Activated CD8-positive, alpha-beta T cell treated with anti-CD3 and anti-CD28 coated beads for 36 hours (primary cell): ENCODE measurements around the gene NUDCD3. TPM values are rescaled to one million over a fixed set of nuclear protein-coding genes. Genes with fewer than 3 reads are reported as not detected.

Experiments used
- ATAC-seq: fragments of 200-7000 bp; cut with Tn5 transposase; one replicate; pipeline ENCODE4 v1.10.0; 2021; ENCODE audit warnings: mild to moderate bottlenecking, moderate library complexity
- CTCF ChIA-PET: fragments of 350-600 bp; sonication (Branson Sonifier 250); formaldehyde crosslinking; loops from one replicate; lab custom pipeline; 2021; ENCODE audit warnings: antibody characterized with exemption; lab: Charles Lee
- POLR2A ChIA-PET: fragments of 350-600 bp; sonication (Branson Sonifier 250); formaldehyde crosslinking; loops from one replicate; lab custom pipeline; 2021; ENCODE audit warnings: antibody characterized with exemption; lab: Charles Lee
- DNase-seq: peaks from one replicate; pipeline ENCODE4 v3.0.0-alpha.2; 2020
- H3K27ac Mint-ChIP-seq: one replicate; pipeline ENCODE4 v1.8.0; 2021; ENCODE audit warnings: mild to moderate bottlenecking, mixed read lengths
- H3K27me3 Mint-ChIP-seq: one replicate; pipeline ENCODE4 v1.8.0; 2021; ENCODE audit warnings: mixed read lengths
- H3K36me3 Mint-ChIP-seq: one replicate; pipeline ENCODE4 v1.8.0; 2021; ENCODE audit warnings: low read depth, mixed read lengths
- H3K4me1 Mint-ChIP-seq: one replicate; pipeline ENCODE4 v1.8.0; 2021; ENCODE audit warnings: low read depth, mixed read lengths
- H3K4me3 Mint-ChIP-seq: one replicate; pipeline ENCODE4 v1.8.0; 2021; ENCODE audit warnings: mild to moderate bottlenecking, moderate library complexity, mixed read lengths
- H3K9me3 Mint-ChIP-seq: one replicate; pipeline ENCODE4 v1.8.0; 2021; ENCODE audit warnings: mixed read lengths
- intact Hi-C: fragments of 100-400 bp; cut with micrococcal nuclease; formaldehyde crosslinking; loops from one replicate; pipeline ENCODE4 v1.10.0; 2022
- total RNA-seq, 2 experiments: library from RNA; stranded (reverse); gene quantifications; one replicate each; pipeline ENCODE4 v1.2.3, GENCODE V29; 2021
- TF ChIP-seq, protein P1 (sequence below): fragments of 200-600 bp; IDR thresholded peaks from one replicate; pipeline ENCODE4 v1.8.0; 2022; ENCODE audit warnings: antibody characterized with exemption, mild to moderate bottlenecking

NUDCD3 gene
- total RNA-seq, 2 experiments from 2014 or later = 102 to 107 TPM

DNA sequence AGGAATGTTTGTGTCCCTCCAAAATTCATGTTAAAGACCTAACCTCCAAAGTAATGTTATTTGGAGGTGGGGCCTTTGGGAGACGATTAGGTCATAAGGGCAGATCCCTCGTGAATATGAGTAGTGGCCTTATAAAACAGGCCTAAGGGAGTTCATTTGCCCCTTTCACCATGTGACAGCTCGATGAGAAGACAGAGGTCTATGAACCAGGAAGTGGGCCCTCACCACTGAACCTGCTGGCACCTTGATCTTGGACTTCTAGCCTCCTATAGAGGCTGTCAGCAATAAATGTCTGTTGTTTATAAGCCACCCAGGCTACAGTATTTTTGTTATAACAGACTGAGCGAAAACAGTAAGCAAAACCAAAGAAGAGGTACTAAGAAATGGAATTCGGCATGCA, 14.1 kb downstream of the NUDCD3 start:
- no peak for ATAC-seq
- Mint-ChIP-seq H3K4me3 (no peak overlapping the region), H3K4me1 (peaks cover 35% of the 10 kb centered on the region), H3K27me3 (no peaks in the 10 kb centered on the region), H3K27ac (no peak overlapping the region), H3K36me3 (peaks cover 59% of the 10 kb centered on the region), H3K9me3 (peaks cover 2% of the 10 kb centered on the region)
- TF ChIP-seq, protein P1, sequence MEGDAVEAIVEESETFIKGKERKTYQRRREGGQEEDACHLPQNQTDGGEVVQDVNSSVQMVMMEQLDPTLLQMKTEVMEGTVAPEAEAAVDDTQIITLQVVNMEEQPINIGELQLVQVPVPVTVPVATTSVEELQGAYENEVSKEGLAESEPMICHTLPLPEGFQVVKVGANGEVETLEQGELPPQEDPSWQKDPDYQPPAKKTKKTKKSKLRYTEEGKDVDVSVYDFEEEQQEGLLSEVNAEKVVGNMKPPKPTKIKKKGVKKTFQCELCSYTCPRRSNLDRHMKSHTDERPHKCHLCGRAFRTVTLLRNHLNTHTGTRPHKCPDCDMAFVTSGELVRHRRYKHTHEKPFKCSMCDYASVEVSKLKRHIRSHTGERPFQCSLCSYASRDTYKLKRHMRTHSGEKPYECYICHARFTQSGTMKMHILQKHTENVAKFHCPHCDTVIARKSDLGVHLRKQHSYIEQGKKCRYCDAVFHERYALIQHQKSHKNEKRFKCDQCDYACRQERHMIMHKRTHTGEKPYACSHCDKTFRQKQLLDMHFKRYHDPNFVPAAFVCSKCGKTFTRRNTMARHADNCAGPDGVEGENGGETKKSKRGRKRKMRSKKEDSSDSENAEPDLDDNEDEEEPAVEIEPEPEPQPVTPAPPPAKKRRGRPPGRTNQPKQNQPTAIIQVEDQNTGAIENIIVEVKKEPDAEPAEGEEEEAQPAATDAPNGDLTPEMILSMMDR = no peak
- POLR2A ChIA-PET = interaction anchor here (0.9 to 1.2 kb wide), 2 partner anchors 14 to 44 kb away, joined by 3 to 5 read pairs; partner anchors contain the start of gene NUDCD3
- intact Hi-C loops = loop anchor here (5.0 kb wide), 2 partner anchors 124 to 229 kb away; no protein-coding TSS in a partner anchor
- no peak for DNase-seq
- CTCF ChIA-PET = interaction anchor here (1.8 to 3.0 kb wide), 3 partner anchors 14 to 235 kb away, joined by 9 to 12 read pairs (median 10); partner anchors contain the start of gene NUDCD3

GRCh38 chr7:44473295-44473694, 17.2 kb downstream of the NUDCD3 start:
- DNase-seq = no peak
- intact Hi-C loops = no loop called here
- Mint-ChIP-seq H3K27ac (no peak overlapping the region), H3K4me1 (peaks cover 39% of the 10 kb centered on the region), H3K27me3 (no peaks in the 10 kb centered on the region), H3K36me3 (peaks cover 49% of the 10 kb centered on the region), H3K9me3 (no peaks in the 10 kb centered on the region), H3K4me3 (no peak overlapping the region)
- POLR2A ChIA-PET = no interaction called here
- TF ChIP-seq, protein P1 = no peak
- no peak for ATAC-seq
- CTCF ChIA-PET = interaction anchor here (0.6 to 2.0 kb wide), 3 partner anchors 10 to 17 kb away, joined by 3 to 6 read pairs (median 3); no protein-coding TSS in a partner anchor

DNA sequence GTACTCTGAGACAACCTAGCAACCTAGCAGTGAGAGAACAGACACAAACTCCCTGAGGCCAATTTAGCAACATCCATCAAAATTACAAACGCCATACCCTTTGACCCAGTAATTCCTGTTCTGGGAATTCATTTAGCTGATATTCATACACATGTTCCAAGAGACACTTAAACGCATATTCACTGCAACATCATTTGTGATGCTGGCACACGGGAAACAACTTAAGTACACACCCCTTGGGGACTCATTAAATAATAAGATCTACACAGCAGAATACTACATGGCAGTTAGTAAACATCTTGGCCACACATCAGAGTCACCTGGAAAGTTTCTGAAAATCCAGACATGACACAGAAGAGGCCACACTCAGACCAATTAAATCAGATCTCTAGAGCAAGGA, 17.6 kb downstream of the NUDCD3 start:
- DNase-seq = no peak
- peaks cover 42% of the 10 kb centered on the region for H3K4me1 Mint-ChIP-seq
- POLR2A ChIA-PET = no interaction called here
- H3K27me3 Mint-ChIP-seq = no peaks in the 10 kb centered on the region
- H3K4me3 Mint-ChIP-seq = no peak overlapping the region
- ATAC-seq = no peak
- no peak overlapping the region for H3K27ac Mint-ChIP-seq
- no peaks in the 10 kb centered on the region for H3K9me3 Mint-ChIP-seq
- TF ChIP-seq, protein P1 = no peak
- intact Hi-C loops = no loop called here
- peaks cover 51% of the 10 kb centered on the region for H3K36me3 Mint-ChIP-seq
- CTCF ChIA-PET = interaction anchor here (0.6 to 2.0 kb wide), 3 partner anchors 11 to 17 kb away, joined by 3 to 6 read pairs (median 3); no protein-coding TSS in a partner anchor

GRCh38 chr7:44471850-44472249, 18.6 kb downstream of the NUDCD3 start:
- ChIA-PET POLR2A (no interaction called here), CTCF (interaction anchor here (1.0 to 2.0 kb wide), 2 partner anchors 9 to 10 kb away, joined by 3 to 6 read pairs; no protein-coding TSS in a partner anchor)
- no peaks in the 10 kb centered on the region for H3K27me3 Mint-ChIP-seq
- ATAC-seq (no peak), DNase-seq (no peak)
- peaks cover 52% of the 10 kb centered on the region for H3K36me3 Mint-ChIP-seq
- intact Hi-C loops = no loop called here
- no peak overlapping the region for H3K4me3 Mint-ChIP-seq
- H3K9me3 Mint-ChIP-seq = no peaks in the 10 kb centered on the region
- TF ChIP-seq, protein P1 = no peak
- H3K4me1 Mint-ChIP-seq = peaks cover 45% of the 10 kb centered on the region
- H3K27ac Mint-ChIP-seq = no peak overlapping the region

DNA sequence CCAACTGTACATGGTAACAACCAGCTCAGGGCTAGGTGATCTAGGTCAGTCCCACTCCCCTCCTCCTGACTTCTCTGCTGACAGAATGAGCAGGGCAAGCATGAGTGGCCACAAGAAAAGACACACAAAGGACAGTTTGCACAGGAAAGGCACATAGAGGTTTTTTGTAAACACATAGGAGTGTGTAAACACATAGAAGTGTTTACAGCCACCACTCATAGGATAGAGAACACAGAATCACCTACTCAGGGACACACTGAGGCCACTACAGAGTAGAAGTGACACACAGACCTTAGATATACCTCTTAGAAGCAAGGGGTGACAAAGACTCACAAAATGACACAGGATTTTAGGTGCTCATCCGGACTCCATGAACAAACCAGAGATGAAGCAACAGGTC, 19.0 kb downstream of the NUDCD3 start:
- peaks cover 50% of the 10 kb centered on the region for H3K36me3 Mint-ChIP-seq
- intact Hi-C loops = no loop called here
- no peaks in the 10 kb centered on the region for H3K27me3 Mint-ChIP-seq
- H3K27ac Mint-ChIP-seq = no peak overlapping the region
- ATAC-seq = no peak
- TF ChIP-seq, protein P1 = no peak
- POLR2A ChIA-PET = no interaction called here
- peaks cover 49% of the 10 kb centered on the region for H3K4me1 Mint-ChIP-seq
- no peaks in the 10 kb centered on the region for H3K9me3 Mint-ChIP-seq
- H3K4me3 Mint-ChIP-seq = no peak overlapping the region
- no peak for DNase-seq
- CTCF ChIA-PET = interaction anchor here (1.0 to 1.4 kb wide), 3 partner anchors 9 to 63 kb away, joined by 3 to 4 read pairs (median 3); no protein-coding TSS in a partner anchor
